Measurements from ENCODE around the gene RPL36. TPM values are rescaled to one million over a fixed set of nuclear protein-coding genes. Genes with fewer than 3 reads are reported as not detected.

RPL36 gene
- total and polyA plus RNA-seq, 9 of the 15 experiments (the other 6 are each of a cell fraction or from before 2014, with no cell fraction given) = 350 to 3,412 (median 1,507) TPM

GRCh38 chr19:5719961-5720790 is 30.1 kb downstream of the RPL36 start, which contains the start of the genes CATSPERD and LONP1 (continued):
- TF ChIP-seq, protein P1, sequence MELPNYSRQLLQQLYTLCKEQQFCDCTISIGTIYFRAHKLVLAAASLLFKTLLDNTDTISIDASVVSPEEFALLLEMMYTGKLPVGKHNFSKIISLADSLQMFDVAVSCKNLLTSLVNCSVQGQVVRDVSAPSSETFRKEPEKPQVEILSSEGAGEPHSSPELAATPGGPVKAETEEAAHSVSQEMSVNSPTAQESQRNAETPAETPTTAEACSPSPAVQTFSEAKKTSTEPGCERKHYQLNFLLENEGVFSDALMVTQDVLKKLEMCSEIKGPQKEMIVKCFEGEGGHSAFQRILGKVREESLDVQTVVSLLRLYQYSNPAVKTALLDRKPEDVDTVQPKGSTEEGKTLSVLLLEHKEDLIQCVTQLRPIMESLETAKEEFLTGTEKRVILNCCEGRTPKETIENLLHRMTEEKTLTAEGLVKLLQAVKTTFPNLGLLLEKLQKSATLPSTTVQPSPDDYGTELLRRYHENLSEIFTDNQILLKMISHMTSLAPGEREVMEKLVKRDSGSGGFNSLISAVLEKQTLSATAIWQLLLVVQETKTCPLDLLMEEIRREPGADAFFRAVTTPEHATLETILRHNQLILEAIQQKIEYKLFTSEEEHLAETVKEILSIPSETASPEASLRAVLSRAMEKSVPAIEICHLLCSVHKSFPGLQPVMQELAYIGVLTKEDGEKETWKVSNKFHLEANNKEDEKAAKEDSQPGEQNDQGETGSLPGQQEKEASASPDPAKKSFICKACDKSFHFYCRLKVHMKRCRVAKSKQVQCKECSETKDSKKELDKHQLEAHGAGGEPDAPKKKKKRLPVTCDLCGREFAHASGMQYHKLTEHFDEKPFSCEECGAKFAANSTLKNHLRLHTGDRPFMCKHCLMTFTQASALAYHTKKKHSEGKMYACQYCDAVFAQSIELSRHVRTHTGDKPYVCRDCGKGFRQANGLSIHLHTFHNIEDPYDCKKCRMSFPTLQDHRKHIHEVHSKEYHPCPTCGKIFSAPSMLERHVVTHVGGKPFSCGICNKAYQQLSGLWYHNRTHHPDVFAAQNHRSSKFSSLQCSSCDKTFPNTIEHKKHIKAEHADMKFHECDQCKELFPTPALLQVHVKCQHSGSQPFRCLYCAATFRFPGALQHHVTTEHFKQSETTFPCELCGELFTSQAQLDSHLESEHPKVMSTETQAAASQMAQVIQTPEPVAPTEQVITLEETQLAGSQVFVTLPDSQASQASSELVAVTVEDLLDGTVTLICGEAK (IDR thresholded peaks at IDR 0.05) = peak; percentile 96
- TF ChIP-seq, protein P1 (CRISPR knock-in tag; IDR thresholded peaks at IDR 0.05) = no peak
- TF ChIP-seq, protein P2, sequence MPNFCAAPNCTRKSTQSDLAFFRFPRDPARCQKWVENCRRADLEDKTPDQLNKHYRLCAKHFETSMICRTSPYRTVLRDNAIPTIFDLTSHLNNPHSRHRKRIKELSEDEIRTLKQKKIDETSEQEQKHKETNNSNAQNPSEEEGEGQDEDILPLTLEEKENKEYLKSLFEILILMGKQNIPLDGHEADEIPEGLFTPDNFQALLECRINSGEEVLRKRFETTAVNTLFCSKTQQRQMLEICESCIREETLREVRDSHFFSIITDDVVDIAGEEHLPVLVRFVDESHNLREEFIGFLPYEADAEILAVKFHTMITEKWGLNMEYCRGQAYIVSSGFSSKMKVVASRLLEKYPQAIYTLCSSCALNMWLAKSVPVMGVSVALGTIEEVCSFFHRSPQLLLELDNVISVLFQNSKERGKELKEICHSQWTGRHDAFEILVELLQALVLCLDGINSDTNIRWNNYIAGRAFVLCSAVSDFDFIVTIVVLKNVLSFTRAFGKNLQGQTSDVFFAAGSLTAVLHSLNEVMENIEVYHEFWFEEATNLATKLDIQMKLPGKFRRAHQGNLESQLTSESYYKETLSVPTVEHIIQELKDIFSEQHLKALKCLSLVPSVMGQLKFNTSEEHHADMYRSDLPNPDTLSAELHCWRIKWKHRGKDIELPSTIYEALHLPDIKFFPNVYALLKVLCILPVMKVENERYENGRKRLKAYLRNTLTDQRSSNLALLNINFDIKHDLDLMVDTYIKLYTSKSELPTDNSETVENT (CRISPR knock-in tag; IDR thresholded peaks at IDR 0.05) = no peak
- TF ChIP-seq KDM5B (IDR thresholded peaks at IDR 0.05; ENCODE audit: insufficient replicate concordance, low read depth, low read length) (peak; percentile 65), NUFIP1 (IDR thresholded peaks at IDR 0.05; ENCODE audit: partially characterized antibody) (no peak), TAL1 (IDR thresholded peaks at IDR 0.05) (no peak), CBFA2T3 (IDR thresholded peaks at IDR 0.05) (0 out of 2 replicates have a peak, but pooled peaks have one; percentile 19), E2F3 (CRISPR knock-in tag; IDR thresholded peaks at IDR 0.05) (no peak; the same call in 1 of the 2 replicates), MIER1 (IDR thresholded peaks at IDR 0.05; ENCODE audit: low read depth) (no peak), TAF9B (IDR thresholded peaks at IDR 0.05; ENCODE audit: partially characterized antibody) (peak; percentile 93), RBM34 (IDR thresholded peaks at IDR 0.05; ENCODE audit: borderline replicate concordance, insufficient read depth, low read length) (0 out of 2 replicates have a peak, but pooled peaks have one; percentile 60), SRSF1 (IDR thresholded peaks at IDR 0.05; ENCODE audit: low read depth, low read length) (no peak), SMARCB1 (IDR thresholded peaks at IDR 0.05; ENCODE audit: insufficient read length, low read depth) (no peak), FOXP1 (CRISPR knock-in tag; IDR thresholded peaks at IDR 0.05) (peak; percentile 69; the same call in 1 of the 2 replicates)
- TF ChIP-seq, protein P3, sequence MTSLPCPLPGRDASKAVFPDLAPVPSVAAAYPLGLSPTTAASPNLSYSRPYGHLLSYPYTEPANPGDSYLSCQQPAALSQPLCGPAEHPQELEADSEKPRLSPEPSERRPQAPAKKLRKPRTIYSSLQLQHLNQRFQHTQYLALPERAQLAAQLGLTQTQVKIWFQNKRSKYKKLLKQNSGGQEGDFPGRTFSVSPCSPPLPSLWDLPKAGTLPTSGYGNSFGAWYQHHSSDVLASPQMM (CRISPR knock-in tag; IDR thresholded peaks at IDR 0.05) = no peak

All from K562 (cell line).